HG02678 (cell line): Measurements from ENCODE around the gene LRRN2.

ENCODE experiments used
- ATAC-seq: cut with Tn5 transposase; IDR thresholded peaks from one replicate; pipeline ENCODE4 v1.9.1; 2021; ENCODE audit warnings: mild to moderate bottlenecking, moderate library complexity; ENCODE audit not compliant: unreplicated experiment

The LRRN2 gene

GRCh38 chr1:204663644-204664383 is 21.7 kb downstream of the LRRN2 start:
- ATAC-seq: no peak

DNA sequence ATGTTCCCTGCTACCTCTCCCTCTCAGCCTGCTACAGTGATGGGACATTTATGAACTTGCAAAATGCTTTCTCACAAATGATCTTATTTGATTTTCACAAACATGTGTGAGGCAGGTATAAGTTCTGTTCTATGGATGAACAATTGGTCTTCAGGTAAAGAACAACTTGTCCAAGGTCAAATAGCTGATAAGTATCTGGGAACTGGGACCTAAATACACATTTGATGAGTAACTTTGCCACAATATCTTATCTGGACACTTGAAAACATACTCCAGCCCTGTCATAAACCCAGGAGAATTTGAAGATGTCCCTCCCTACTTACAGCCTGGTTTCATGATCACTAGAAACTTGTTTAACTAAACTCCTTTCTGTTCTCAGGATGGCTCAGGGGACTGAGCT is 23.0 kb downstream of the LRRN2 start:
- ATAC-seq: no peak

DNA sequence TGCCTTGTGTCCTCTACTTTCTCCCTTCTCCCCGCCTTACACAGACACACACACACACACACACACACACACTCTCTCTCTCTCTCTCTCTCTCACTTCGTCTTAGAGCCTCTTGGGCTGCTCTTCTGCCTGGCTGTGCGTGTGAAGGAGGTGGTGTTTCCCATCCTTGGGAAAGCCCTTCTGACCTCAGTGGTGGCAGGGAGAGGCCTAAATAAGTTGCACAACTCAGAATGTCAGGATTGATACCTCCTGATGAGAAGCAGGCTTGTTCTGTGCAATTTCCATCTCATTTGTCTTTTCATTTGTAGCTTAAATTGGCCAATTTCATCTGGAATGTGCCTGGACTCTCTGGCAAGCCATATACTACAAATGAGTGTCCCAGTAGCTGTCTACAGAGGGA is 25.0 kb downstream of the LRRN2 start:
- ATAC-seq: no peak

- ATAC-seq: no peak
These were observed 26.5 kb downstream of the LRRN2 start for GRCh38 chr1:204659056-204659455.

GRCh38 chr1:204658295-204658694 is 27.2 kb downstream of the LRRN2 start:
- ATAC-seq: no peak

DNA sequence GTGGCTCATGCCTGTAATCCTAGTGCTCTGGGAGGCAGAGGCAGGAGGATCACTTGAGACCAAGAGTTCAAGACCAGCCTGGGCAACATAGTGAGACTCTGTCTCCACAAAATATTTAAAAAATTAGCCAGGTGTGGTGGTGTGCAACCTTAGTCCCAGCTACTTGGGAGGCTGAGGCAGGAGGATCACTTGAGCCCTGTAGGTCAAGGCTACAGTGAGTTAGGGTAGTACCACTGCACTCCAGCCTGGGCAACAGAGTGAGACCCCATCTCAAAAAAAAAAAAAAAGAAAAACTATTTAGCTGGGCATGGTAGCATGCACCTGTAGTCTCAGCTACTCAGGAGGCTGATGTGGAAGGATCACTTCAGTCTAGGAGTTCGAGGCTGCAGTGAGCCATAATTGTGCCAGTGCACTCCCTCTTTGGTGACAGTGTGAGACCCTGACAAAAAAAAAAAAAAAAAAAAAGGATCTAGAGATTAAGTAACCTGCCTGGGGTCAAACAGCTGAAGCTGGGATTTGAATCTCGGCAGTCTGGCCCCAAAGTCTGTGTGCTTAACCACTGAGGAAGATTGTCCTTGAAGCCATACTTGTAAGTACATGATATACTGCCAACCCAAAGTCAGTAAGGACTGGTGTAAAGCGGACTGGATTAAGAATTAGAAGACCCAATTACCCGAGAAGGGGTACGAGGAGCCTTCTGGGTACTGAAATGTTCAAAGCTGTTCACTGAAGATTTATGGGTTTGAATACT is 31.8 kb downstream of the LRRN2 start:
- ATAC-seq: no peak

DNA sequence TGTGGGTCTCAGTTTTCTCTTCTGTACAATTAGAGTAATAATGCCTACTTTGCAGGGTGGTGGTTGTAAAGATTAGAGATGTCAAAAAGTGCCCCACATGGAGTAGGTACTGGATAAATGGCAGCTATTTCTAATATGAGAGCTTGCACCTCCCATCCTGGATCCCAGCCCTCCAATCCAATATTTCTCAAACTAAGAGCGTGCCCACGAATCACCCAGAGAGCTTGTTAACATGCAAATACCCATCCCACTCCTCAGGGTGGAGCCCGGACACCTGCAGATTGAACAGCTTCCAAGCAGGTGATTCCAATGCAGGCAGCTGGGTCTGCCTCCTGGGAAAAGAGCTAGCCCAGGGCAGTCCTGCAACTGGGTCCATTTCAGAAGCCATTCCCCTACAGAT is 33.0 kb downstream of the LRRN2 start:
- no peak for ATAC-seq

DNA sequence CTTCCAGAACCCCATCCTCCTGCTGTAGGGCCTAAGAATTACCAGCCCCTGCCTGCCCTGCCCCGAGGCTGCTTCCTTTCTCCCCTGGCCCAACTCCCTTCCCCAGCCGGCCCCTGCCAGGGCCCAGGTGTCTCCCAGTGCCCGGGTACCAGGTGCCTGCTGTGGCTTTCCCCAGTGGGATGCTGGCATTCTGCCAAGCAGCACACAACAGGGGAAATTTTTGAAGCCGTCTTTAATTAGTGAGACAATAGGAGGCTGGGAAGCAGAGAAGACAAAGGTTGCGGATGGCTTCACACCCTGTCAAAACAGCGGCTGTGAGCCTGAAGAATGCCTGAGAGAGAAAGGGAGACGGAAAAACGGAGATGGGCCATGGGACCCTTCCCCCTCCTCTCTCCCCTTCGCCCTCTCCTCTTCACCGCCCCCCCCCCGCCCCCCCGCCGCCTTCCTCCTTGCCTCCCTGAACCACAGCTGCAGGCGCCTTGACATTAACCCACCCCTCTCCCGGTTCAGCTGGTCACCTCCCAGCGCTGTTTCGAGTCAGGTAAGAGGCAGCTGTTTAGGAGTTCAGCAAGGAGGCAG is 33.6 kb downstream of the LRRN2 start:
- no peak for ATAC-seq

- ATAC-seq: no peak
These were observed 34.5 kb downstream of the LRRN2 start for GRCh38 chr1:204650911-204651570.

DNA sequence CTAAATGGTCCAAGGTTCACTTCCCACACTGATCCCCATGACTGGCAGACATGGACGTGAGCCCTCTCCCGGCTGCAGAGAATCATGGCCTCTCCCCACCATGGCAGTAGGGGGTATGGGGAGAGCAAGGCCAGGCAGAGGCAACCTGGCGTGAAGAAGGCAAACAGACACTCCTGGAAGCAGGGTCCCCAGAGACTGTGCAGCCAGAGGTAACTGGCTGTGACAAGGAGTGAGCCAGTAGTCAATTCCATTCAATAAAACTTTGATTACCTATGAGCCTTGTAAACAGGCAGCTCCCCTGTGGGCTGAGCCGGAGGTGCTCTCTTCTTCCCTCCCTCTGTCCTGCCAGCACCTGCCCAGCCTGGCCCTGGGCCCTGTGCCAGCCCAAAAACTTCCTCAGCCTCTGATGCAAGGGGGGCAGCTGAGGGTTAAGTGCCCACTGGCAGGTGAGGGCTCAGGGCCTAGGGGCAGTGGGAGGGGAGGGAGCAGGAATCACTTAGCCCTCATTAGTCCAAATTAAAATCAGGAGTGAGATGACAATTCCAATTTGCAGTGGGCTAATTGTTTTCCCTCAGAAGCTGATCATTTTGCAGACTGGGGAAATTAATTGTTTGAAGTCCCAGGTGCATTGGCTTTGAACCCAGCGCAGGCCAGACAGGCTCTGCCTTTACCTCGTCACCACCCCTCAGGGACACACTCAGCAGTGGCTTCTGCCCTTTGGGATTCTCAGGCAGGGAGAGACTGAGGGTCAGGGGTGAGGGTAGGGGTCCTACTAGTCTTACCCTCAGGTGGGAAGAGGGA is 35.6 kb downstream of the LRRN2 start:
- no peak for ATAC-seq

DNA sequence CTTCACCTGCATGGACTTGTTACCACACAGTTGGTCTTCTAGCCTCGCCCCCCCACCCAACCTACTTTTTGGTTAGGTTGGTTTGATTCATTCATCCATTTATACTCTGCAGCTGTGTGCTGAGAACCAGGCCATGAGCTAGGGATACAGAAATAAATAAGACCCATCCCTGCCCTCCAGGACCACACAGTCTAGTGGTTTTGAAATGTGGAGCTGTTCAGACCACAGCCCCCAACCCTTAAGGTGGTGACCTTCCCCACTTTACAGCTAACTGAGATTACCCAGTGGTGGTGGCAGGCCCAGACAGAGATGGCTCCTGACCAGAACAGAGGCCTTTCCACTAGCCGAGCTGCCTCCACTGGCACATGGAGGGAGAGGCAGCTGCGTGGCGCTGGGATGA is 37.0 kb downstream of the LRRN2 start:
- no peak for ATAC-seq

GRCh38 chr1:204647805-204648153 is 37.8 kb downstream of the LRRN2 start:
- no peak for ATAC-seq

- ATAC-seq: no peak
These were observed 38.3 kb downstream of the LRRN2 start for GRCh38 chr1:204647114-204647804.

GRCh38 chr1:204645666-204646065 is 39.9 kb downstream of the LRRN2 start:
- no peak for ATAC-seq

- ATAC-seq: no peak
These were observed 40.3 kb downstream of the LRRN2 start for GRCh38 chr1:204645251-204645650.

- ATAC-seq: no peak
These were observed 42.0 kb downstream of the LRRN2 start for GRCh38 chr1:204643503-204643902.

DNA sequence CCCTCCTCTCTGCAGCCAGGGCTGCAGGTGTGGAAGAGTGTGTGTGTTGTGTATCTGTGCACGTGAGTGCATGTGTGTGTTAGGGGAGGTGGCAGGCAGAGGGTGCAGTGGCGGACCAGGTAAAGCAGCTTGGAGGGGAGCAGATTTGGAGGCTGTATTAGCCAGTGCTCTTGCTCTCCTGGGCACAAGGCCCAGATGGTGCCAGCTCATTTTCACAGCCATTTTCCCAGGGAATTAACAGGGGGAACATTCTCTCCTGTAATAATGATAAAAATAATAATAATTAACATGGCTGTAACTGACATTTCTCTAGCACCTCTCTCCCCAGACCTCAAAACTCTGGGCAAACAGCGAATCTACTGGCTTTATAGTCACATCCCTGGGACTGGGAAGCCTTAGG is 43.6 kb downstream of the LRRN2 start:
- no peak for ATAC-seq

DNA sequence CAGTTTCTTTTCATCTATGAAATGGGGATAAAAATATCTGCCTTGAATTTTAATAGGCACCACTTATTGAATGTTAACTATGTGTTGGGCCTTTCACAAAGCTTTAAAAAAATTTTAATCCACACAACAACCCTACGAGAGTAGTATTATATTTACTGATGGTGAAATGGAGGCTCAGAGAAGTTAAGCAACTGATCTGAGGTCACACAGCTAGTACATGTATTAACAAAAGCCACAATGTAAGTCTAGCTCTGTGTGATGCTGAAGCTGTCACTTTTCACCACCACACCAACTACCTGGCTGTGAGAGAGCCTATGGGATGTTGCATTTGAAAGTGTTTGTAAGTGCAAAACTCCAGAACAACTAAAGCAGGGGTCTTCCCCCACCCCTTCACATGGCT is 44.1 kb downstream of the LRRN2 start:
- ATAC-seq: no peak

DNA sequence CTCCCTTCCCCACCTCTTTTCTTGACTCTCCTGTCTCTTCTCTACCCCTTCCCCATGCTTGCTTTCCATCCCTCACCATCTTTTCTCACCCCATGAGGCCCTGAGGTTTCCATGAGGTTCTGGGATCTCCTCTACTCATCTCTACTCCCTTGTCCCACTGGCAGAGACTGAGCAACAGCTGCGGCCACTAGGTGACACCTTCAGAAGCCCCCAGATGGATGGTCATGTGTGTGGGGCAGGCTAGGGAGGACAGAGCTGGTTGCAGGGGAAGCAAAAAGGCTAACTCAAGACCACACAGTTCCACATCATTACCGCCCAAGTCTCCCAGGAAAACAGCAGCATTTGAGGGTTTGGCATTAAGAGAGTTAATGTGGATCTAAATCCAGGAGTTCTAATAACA is 45.0 kb downstream of the LRRN2 start:
- ATAC-seq: no peak

DNA sequence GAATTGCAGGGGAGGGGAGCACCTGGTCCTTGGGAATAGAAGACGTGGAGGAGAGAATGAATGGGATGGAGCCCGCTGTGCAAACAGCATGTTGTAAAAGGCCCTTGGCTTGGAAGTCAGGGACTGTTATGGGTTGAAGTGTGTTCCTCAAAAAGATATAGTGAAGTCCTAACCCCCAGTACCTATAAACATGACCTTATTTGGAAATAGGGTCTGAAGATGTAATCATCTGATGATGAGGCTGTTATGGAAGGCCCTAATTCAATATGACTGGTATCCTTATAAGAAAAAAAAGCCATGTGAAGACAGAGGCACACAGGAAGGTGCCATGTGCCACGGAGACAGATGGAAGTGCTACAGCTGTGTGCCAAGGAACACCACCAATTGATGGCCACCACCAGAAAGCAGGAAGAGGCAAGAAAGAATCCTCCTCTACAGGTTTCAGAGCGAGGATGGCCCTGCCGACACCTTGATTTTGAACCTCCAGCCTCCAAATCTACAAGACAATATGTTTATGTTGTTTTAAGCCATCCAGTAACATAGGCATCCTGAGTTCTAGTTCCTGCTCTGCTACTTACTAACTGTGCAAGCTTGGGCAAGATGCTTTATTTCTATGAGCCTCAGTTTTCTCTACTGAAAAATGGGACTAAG is 51.2 kb downstream of the LRRN2 start:
- no peak for ATAC-seq
